Mesodermal cell (in vitro differentiated cells): ENCODE measurements around the gene CCDC92.

Experiments used
- H3K27ac ChIP-seq: 2 replicates; pipeline ENCODE4 v1.7.0; 2013; ENCODE audit warnings: mild to moderate bottlenecking, low read depth, low read length, moderate library complexity; ENCODE audit not compliant: severe bottlenecking
- H3K36me3 ChIP-seq: 2 replicates; pipeline ENCODE4 v1.7.1; 2013; ENCODE audit warnings: mild to moderate bottlenecking, low read length, moderate library complexity; ENCODE audit not compliant: control insufficient read depth, insufficient read depth
- H3K4me1 ChIP-seq: one replicate; pipeline ENCODE4 v1.7.1; 2013; ENCODE audit warnings: mild to moderate bottlenecking, low read length; ENCODE audit not compliant: insufficient read depth, control insufficient read depth, poor library complexity, severe bottlenecking
- H3K4me3 ChIP-seq: 2 replicates; pipeline ENCODE4 v1.7.0; 2013; ENCODE audit warnings: low read length, control low read depth, mild to moderate bottlenecking; ENCODE audit not compliant: insufficient read depth, poor library complexity, severe bottlenecking; ENCODE audit errors: extremely low read depth
- H3K9me3 ChIP-seq: 2 replicates; pipeline ENCODE4 v1.7.1; 2013; ENCODE audit warnings: mild to moderate bottlenecking, low read length, moderate library complexity; ENCODE audit not compliant: control insufficient read depth
- WGBS, 2 experiments: methylation state at CpG; one replicate each; pipeline ENCODE4 v1.1.5; 2013; ENCODE audit warnings: missing lambda C conversion rate in 2 of 2; ENCODE audit not compliant: insufficient coverage in 2 of 2; 5-methylcytosine and 5-hydroxymethylcytosine counted together

CCDC92 gene

DNA sequence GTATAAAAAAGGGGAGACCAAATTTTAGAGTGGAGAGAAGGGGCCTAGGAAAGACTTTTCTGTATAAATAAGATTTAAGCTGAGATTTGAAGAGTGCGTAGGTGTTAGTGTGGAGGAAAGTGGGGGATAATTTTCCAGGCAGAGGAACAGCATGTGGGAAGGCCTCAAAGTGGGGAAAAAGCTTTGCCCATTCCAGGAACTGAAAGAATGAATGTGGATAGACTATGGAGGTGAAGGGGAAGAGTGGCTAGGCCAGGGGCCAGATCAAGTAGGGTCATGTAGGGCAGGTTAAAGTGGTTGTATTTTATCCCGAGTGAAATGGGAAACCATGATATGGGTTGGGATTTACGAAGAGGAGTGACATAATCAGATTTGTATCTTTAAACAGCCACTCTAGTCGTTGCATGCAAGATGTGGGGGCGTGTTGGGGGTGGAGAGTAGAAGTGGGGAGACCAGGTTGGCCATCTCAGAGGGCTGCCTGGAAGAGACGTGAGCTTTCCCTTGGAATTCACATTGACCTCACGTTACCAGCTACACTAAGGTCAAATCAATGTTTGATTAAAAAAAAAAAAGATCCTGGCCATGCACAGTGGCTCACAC, 3.7 kb upstream of the CCDC92 start:
- H3K36me3 ChIP-seq = peaks cover 51% of the 10 kb centered on the region
- no peak overlapping the region for H3K27ac ChIP-seq
- H3K9me3 ChIP-seq = no peaks in the 10 kb centered on the region
- WGBS, 2 experiments = 95 to 98% methylated on average over 4 of the region's 7 CpGs
- H3K4me3 ChIP-seq = no peak overlapping the region
- peaks cover 5% of the 10 kb centered on the region for H3K4me1 ChIP-seq

DNA sequence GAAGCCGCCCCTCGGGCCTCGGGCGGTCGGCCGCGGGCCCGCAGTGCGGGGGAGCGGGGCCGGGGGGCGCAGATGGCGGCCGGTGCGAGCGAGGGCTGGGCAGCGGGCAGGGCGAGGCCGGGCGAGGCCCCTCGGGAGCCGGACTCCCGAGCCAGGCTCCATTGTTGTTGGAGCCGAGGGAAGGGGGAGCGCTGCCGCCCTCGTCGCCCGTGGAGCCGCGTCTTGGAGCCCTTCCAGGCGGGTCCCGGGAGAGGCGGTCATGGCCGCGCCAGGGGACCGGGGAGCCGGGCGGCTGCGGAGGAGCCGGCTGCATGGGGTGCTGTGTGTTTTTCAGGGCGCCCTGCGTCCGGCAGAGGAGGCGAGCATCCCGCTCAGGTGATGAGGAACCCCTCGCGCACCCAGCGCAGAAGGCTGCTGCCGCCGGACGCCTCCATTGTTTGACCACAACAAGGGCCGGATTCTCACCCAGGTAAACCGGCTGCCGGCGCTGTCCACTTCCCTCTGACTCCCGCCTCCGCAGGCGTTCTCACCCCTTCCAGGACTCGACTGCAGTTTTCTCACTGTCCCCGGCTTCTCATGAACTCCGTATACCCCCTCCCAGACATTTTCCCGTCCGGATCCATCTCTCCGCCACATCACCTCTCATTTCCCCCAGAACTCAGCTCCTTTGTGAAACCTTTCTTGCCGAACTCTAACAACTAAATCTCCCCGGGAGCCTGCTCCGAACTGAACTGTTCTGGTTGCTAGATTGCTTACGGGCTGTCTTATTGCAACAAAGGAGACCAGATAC, 1.1 kb upstream of the CCDC92 start:
- 0 to 1% methylated on average over 37 to 68 of the region's 69 CpGs for WGBS, 2 experiments
- Histone ChIP-seq H3K27ac (peak overlapping the region; percentile 70), H3K4me3 (peak overlapping the region; percentile 73), H3K4me1 (peaks cover 5% of the 10 kb centered on the region), H3K36me3 (peaks cover 36% of the 10 kb centered on the region), H3K9me3 (no peaks in the 10 kb centered on the region)

- no peaks in the 10 kb centered on the region for H3K9me3 ChIP-seq
- no peak overlapping the region for H3K27ac ChIP-seq
- H3K4me1 ChIP-seq = peaks cover 5% of the 10 kb centered on the region
- 0 to 1% methylated on average over 37 to 39 of the region's 55 CpGs for WGBS, 2 experiments
- H3K36me3 ChIP-seq = peaks cover 34% of the 10 kb centered on the region
- peak overlapping the region; percentile 87 for H3K4me3 ChIP-seq
Measured at GRCh38 chr12:123971770-123972456, 718 bp downstream of the CCDC92 start.

DNA sequence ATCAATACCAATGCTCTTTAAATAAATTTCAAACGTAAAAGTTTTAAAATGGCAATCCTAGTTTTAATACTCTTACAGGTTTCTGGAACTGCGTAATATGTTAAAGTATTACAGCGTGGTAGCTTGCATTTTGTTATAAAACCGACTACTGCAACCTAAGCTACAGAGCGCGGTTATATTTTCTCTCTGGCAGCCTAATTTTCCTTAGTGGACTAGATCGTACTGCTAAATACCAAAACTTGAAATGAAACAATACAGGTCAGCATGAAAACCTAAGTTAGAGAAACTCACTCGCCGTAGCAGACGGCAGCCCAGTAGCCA, 1.2 kb downstream of the CCDC92 start:
- peaks cover 5% of the 10 kb centered on the region for H3K4me1 ChIP-seq
- H3K36me3 ChIP-seq = peaks cover 29% of the 10 kb centered on the region
- whole genome bisulfite sequencing, 2 experiments = 8 to 13% methylated on average over 6 to 8 of the region's 10 CpGs
- no peak overlapping the region for H3K27ac ChIP-seq
- no peaks in the 10 kb centered on the region for H3K9me3 ChIP-seq
- peak overlapping the region; percentile 87 for H3K4me3 ChIP-seq

- Histone ChIP-seq H3K36me3 (peaks cover 13% of the 10 kb centered on the region), H3K9me3 (no peaks in the 10 kb centered on the region), H3K4me3 (no peak overlapping the region), H3K27ac (no peak overlapping the region), H3K4me1 (no peaks in the 10 kb centered on the region)
- WGBS, 2 experiments = 82 to 88% methylated on average over 5 to 7 of the region's 8 CpGs
Measured at GRCh38 chr12:123967121-123967586, 5.5 kb downstream of the CCDC92 start.

DNA sequence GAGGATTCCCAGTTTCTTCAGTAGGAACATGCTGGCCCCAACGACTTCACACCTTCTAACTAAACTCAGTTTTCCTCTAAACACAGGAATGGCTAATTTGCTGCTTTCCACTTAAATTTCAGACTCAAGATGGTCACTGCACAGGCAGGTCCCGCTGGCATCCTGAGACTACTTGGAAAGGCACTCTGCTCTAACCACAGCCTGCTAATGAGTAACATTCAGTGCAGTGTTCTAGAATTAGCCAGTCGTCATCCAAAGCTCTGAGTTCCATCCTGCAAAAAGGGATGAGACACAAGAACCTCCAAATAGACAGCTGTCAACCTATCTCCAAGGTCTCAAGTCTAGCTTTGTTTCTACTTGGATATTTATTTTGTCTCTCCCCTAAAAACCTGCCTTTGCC, 6.0 kb downstream of the CCDC92 start:
- Histone ChIP-seq H3K4me1 (no peaks in the 10 kb centered on the region), H3K36me3 (peaks cover 13% of the 10 kb centered on the region), H3K9me3 (no peaks in the 10 kb centered on the region), H3K4me3 (no peak overlapping the region), H3K27ac (no peak overlapping the region)
- WGBS, 2 experiments = 81 to 88% methylated on average over 3 of the region's 3 CpGs

DNA sequence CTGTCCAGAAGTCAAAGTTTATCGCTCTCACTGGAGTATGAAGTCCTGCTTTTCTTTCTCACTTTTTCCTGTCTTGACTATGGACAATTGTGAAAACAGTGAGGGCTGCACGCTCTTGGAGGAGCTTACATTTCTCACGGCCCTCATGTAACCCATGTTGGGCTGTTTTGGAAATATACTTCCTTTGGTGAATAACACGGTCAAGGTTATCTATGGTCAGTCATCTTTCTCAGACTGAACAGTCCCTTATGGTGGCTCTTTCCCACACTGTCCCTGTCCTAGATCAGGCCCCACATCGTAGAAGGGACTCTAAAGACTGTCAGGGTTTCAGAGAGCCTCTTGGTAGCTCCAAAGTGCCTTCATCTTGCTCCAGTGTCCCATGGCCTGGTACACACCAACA, 7.2 kb downstream of the CCDC92 start:
- Histone ChIP-seq H3K27ac (no peak overlapping the region), H3K4me1 (no peaks in the 10 kb centered on the region), H3K36me3 (peaks cover 13% of the 10 kb centered on the region), H3K4me3 (no peak overlapping the region), H3K9me3 (no peaks in the 10 kb centered on the region)
- WGBS, 2 experiments = 88 to 89% methylated on average over 3 of the region's 5 CpGs

DNA sequence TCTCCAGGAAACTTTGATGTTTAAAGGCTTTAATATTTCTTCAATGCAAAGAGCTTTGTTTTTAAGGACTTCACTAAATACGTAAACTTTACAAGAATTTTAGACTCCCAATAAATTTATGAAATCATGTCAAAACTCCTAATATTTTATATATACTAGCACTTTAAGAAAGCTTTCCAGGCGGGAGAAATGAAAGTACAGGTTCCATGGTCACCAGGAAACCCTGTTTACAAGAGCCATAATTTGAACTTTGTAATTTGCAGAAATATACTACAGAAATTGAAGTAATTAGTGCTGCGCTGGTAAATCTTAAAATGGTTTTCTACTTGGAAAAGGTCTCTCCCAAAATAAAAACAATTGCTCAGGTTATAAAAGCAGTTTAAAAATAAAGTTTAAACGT, 8.8 kb downstream of the CCDC92 start:
- H3K9me3 ChIP-seq = no peaks in the 10 kb centered on the region
- no CpG with 5 or more reads among the region's 4 CpGs for WGBS, 2 experiments
- peaks cover 13% of the 10 kb centered on the region for H3K36me3 ChIP-seq
- H3K27ac ChIP-seq = no peak overlapping the region
- H3K4me1 ChIP-seq = no peaks in the 10 kb centered on the region
- no peak overlapping the region for H3K4me3 ChIP-seq

- H3K27ac ChIP-seq = no peak overlapping the region
- H3K36me3 ChIP-seq = peaks cover 6% of the 10 kb centered on the region
- no peak overlapping the region for H3K4me3 ChIP-seq
- H3K4me1 ChIP-seq = no peaks in the 10 kb centered on the region
- WGBS, 2 experiments = 85 to 94% methylated on average over 1 to 4 of the region's 5 CpGs
- H3K9me3 ChIP-seq = no peaks in the 10 kb centered on the region
Measured at GRCh38 chr12:123962513-123962912, 10.1 kb downstream of the CCDC92 start.

DNA sequence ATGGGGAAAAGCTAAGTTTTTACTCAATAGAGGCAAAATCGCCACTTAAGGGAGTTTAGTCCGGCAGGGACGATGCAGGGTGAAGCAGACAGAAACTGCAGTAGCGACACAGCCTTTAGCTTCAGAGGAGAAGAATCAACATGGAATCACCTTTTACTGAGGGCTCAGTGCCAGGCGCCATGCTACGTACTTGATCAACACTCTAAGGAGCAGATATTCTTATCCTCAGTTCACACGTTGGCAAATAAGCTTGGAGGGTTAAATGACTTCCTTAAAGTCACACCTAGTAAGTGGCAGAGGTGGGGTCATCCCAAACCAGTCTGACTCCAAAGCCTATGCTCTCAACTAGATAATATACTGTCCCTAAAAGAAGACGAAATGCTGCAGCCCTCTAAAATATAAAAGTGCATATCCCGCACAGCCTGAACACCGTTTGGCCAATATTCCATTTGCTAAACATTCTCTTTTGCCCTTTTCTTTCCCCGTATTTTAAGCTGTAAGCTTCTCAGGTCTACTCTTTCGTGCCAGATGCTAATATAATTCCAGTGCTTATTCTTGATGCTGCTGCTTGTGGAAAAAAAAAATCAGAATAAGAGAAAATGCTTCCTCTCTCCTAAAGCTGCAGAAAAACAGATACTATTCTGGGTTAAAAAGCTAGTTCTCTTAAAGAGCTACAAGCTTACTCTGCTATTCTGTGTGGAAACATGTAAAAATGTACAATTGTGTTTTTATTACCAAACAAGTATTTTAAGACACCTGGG, 10.9 kb downstream of the CCDC92 start:
- Histone ChIP-seq H3K4me3 (no peak overlapping the region), H3K36me3 (peaks cover 4% of the 10 kb centered on the region), H3K4me1 (no peaks in the 10 kb centered on the region), H3K27ac (no peak overlapping the region), H3K9me3 (no peaks in the 10 kb centered on the region)
- 93 to 94% methylated on average over 9 of the region's 12 CpGs for WGBS, 2 experiments
